NCI-H187 treated with DMSO at 0.1 percent for 48 hours (cell line): ENCODE measurements around the gene LRP1.

Experiments used
- DNase-seq: peaks from one replicate; lab custom pipeline; 2025; lab: John Stamatoyannopoulos, UW

The LRP1 gene

DNA sequence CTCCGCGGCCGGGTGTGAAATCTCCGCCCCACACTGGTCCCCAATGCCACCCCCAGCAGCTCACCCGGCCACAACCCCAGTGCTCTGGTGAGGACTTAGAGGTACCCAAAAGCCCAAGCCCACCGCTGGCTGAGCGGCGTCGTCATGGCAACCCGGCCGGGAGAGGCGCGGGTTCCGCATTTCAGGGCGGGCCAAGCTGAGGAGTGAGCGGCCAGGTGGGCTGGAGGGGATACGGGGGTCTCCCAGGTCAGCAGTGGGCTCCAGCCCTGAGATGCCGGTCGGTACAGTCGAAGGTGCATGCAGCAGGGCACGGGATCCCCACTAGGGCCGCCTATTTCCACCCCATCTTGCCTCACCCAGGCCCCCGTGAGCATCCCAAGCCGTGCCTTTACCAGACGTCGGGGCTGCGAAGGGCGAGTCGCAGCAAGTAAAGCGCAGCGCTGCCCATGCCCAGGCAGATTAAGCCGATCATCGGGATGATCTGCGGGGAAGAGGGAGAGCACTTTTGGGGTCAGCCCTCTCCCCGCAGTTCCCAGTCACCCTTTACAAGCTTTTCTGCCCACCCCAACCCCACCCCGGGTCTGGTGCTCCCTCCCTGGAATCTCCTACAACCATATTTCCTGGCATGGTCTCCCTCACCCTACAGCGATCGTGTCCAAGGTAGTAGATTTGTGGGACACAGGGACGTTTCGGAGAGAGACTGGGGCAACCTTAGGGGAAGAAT is 108.1 kb downstream of the LRP1 start:
- no peak for DNase-seq

DNA sequence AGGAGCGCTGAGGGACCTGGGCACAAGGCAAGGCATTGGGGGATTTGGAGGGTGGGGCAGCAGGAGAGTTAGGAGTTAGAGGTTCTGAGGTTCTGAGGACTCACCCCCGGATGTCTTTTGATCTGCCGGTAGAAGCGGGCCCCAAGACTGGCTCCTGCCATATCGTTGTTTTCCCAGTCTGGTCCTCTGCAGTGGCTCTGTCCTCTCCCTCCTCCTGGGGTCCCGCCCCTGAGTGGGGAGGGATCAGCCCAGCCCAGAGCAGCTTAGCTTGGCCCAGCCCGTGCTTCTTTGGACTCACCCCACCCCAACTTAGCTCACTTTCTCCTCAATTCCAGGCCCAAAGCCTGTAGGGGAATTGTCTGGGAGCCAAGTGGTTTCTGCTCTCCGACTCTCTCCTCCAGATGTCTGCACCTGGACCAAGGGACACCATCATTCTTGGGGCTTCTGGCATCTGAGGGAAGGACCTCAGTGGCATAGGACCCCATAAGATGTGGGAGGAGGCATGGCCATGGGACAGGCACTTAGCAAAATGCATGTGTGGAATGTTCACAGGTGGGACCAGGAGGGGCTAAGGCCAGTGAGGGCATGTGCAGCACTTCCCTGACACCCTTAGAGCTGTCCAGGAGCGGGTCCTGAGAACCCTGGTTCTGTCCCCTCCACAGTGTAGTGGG is 108.8 kb downstream of the LRP1 start:
- DNase-seq, result no peak

DNA sequence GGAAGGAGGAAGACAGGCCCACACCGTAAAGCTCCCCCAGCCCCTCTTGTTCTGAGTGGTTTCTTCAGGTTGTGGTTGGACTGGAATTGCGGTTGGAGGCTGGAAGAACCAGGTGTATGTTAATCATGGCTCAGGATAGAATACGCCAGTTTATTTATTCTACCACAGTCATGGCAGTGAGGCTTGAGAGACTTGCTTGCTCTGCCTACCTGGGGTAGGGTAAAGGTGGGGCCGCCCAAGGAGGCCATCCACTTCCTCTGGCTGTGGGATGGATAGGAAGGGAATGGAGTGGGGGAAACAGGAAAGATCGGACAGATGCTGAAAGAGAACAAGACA is 109.3 kb downstream of the LRP1 start:
- peak; percentile 46 for DNase-seq

DNA sequence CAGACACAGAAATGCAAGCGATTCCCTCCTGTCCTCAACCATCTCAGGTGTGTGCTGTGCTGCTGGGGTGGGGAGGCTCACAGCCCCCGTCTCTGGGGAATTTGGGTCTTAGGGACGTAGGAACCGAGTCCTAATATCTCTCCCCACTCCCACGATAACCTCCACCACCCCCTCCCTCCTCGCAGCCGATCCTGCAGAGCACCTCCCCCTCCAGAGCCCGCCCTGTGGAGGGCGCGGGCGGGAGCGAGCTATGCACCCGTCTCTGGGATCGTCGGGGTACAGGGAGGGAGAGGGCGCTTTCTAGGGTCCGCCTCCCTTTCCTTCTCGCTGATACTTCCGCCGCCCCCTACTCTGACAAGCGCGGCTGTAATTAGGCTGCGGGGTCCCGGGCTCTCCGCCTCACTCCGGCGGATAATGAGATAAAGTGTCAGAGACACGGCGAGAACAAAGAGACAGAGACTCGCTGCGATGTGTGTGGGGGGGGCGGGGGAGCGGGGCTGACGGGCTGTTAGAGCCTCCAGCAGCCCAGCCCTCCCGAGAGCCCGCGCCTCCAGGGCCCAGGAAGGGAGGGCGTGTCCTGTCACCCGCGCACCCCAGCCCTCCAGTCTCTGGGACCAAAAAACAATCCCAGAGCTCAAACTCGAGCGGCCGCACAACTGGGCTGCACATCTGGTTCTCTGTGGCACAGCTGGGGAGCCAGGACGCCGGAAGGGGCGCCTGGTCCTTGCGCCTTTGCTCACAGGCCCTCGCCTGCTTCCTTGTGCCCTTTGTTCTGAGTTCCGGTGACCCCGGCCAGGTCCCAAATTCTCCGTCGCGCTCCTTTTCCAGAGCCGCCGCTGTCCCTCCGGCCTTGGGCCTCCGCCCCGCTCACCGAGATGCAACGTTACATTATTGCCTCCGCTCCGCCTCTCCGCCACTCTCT is 109.9 kb downstream of the LRP1 start:
- no peak for DNase-seq

DNA sequence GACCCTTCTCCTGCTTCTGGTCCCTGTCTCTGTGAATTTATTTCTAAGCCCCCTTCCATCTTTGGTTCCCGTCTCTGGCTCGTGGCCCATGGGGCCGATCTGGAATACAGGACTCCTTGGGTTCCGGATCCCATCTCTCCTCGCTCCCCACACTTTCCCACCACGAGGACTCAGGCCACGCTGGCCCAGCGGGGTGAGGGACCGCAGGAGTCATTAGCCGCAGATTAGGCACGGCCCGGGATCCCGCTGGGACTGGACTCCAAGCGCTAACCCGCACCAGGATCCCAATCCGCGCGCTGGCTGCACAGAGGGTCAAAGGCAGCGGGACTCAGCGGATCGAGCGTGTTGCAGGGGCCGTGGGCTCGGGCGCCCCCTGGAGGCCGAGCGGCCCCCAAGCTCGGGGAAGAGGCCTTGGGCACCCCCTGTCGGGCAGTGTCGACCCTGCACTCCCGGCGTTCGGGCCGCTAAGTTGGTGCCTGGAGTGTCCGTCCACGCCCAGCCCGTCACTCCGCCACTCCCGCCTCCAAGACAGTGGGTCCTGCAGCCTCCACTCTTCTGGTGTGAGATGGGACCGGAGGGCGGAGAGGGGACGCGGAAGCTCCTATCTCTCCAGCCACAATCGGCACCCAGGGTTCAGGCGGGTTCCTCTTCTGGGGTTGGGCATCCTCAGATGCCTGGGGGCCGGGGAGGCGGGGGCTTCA is 110.7 kb downstream of the LRP1 start:
- peak; percentile 81 for DNase-seq

DNA sequence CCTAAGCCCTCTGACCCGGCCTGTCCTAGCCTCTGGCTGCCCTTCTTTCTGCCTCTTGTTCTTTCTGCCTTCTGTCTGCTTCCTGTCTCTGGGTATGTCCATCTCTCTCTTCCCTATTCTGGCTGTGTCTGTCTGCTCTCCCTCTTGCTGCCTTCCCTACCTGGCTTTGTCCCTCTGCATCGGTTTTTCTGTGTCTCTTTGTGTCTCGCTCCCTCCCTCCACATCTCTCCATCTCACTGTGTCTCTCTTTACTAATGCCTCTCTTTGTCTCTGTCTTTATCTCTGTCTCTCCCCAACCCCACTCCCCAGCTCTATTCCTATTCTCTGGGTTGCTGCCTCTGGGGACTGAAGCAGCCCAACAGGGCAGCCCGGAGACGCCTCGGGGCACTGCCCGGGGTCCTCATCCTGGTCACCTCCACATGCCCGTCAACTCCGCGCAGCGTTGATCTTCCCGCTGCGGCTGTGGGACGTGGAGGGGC is 111.3 kb downstream of the LRP1 start:
- no peak for DNase-seq

DNA sequence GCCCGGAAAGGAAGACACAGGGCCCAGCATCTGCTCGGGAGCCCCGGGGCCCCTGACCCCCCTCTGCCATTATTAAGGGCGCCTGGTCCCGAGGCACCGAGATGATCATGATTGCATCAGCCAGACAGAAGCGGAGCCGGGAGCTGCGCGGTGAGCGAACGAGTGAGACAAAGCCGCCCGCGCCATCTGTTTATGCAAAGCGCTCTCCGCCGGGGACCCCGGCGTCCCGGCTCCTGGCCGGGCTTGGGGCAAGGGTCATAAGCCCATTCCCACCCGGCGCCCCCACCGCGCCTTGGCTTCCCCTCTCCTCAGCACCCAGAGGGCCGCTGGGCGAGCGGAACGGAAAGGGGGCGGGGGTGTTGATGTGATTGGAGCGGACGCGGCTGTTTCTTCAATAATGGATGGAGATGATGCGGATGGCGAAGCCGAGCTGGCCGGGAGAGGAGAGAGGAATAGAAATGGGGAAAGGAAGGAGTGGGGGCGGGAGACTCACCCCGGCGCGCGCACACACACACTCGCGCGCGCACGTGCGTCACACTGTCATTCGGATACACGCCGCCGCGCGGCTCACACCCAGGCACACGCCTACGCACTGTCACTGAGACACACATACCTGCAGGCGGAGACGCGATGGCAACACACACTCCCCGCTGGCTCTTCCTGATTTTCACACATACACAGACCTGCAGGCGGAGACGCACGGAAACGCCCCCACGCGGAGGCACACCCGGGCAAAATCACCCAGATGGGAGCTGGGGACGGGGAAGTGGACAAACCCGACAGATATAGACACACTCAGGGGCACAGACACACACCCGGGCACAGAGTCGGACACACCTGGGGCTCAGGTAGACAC is 112.0 kb downstream of the LRP1 start:
- DNase-seq, result no peak

DNA sequence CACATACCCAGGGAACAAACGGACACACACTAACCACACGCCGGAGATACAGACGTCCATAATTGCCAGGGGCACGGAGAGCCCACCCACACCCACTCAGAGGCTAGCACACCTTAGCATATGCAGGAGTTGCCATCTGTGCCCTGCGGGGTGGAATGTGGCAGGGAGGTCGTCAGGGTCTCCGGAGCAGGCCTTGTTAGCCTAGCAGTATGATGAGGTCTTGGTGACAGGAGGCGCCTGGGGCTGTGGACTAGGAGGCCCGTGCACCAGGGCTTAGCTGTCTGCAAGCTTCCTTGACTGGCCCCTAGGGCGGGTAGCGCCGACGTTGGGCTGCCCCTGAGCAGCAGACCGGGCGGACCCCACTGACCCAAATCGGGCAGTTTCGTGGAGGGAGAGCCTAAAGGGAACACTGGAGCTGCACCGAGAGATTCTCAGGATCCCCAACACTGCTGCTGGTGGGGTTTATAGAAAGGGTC is 112.7 kb downstream of the LRP1 start:
- DNase-seq, result no peak

DNA sequence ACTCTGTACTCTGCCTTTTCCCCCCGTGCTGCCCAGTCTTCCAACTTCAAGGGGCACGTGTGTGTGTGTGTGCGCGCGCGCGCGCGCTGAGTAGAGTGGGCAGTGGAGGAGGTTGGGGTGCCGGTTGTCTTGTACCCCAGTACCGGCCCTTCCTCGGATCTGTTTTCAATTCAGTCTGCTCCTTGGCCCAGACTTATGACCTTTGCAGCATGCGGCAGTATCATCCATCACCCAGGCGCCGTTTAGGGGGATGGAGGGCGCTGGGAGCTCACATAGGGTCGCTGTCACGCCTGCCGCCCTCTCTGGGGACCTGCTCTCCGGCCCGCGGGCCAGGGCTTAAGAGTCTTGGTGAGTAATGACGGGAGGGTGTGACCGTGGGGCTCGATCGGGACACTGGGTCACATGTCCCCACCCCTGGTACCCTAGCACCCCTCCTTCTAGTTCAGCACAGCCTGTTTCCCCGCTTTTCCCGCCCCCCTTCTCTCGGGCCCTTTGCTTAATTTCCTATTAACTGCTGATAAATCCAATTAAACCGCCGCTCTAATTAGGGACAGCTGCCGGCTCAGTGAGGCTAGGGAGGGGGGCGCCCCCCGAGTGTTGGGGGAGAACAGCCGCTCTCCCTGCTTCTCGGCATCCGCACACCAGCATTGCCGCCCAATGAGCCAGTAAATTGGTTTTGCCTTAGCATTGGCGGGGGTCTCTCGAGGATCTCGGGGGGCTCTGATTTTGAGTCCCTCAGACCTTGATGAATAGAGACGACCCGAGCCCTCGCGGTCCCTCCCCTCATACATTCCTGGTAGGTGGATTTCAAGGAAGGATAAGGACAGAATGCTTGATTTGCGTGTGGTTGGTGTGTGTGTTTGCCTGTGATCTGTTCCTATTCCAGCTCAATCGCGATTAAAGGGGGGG is 113.4 kb downstream of the LRP1 start:
- no peak for DNase-seq

DNA sequence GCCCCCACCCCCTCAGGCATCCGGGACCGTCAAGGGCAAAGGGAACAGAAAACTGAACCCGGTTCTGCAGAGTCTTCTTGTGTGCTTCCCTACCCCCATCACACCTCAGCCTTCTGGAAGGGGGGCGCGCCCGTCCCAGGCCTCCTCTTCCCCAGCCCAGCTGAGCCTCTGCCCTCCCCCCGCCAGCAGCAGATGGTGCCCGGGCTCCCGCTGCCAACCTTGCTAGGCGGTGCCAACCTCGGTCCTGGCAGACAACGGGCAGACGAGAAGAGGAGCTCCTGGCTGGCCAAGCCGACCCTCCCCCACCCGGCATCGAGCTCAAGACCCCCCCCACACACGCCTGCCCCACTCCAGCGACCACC is 114.0 kb downstream of the LRP1 start:
- DNase-seq, result no peak

DNA sequence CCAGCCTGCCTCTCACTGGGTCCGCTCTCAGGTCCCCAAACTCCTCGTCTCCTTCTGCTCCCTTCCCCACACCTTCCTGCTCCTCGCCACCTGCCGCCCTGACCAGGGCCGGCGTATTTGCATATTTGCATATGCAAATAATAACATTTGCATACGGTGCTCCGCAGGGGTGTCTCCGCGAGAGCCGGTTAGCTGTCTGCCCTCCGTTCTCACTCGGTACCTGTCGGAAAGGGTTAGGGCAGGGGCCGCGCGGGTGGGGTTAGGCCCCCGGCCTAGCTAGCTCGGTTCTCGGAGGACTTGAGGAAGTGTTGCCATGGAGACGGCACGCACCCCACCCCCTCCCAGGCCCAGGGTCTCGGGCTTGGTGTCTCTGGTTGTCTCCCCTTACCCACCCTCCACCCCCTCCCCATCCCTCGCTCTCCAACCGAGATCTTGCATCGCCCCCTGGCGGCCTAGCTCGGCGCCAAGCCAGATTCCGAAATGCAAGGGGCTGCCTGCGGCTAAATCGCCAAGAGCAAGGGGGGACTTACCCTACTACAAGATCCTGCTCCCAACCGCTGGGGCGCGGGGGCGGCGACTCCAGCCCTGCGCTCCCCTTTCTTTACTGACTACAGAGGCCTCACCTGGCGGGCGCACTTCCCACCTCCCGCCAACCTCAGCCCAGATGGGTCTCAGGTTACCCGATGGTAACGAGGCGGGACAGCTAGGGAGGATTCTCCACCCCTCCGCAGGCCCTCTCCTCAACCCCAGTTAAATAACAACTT is 114.6 kb downstream of the LRP1 start:
- no peak for DNase-seq

DNA sequence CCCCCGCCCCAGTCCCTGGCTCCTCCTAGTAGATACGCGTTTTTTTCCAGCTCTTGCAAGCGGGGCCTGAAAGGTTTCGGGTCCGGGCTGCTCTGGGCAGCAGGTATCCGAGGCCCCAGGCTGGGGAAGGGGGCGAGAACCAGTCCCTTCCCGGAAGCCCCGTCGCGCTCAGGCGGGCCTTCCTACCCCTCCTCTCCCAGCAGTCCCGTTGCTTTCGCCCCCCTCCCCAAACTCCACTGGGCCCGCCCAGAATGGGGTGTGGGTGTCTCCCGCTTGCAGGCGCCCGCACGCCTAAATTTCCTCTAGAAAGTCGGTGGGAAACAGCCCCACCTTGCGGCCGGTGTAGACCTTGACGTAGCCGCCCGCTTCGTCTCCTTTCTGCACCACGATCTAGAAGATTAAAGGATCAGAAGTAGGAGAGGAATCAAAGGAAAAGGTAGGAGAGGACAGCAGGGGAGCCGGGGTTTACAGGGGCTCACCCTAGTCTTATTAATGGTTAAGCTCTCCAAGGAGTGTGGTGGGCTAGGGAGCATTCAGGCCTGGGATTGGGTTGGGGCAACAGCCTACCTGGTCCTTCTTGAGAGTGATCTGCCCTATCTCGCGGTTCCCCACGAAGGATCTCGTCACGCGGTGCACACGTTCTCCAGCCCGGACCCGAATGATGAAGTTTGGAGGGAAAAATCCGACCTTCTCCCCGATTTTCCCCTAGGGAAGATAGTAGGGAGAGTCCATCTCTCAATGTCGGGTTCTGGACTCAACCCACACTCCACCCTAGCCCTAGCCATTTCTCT is 115.4 kb downstream of the LRP1 start:
- no peak for DNase-seq

DNA sequence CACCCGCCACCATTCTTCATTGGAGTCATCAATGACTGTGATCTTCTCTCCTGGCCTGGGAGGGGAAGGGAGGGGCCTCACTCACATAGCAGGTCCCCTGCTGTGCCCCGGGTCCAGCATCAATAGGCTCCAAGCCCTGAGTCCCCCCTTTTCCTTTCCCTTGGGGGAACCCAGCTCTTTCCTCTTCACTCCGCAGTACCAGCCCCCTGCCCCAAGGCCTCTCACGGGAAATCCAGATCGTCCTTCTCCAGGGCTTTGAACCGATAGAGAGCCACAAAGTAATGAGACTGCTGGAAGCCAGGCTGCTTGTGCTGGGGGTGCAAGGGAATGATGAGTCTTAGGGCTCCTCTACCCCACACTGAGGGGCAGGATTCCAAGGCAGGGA is 116.0 kb downstream of the LRP1 start:
- no peak for DNase-seq

DNA sequence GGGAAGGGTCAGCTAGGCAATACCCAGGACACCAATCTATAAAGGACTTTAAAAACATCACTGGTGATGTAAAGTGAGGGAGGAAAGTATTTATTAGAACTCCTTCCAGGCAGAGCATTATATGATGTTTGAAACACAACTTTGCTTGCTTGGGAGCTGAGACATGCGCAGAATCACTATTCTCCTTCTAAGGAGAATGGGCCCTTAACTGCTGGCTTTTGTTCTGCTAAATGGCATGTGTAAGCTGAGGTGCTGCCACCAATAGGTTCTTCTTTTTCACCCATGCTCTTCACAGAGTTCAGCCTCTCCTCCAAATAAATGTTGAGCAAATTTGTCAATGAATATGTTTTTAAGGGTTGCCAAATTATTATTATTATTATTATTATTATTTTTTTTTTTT is 118.8 kb downstream of the LRP1 start:
- DNase-seq, result no peak

DNA sequence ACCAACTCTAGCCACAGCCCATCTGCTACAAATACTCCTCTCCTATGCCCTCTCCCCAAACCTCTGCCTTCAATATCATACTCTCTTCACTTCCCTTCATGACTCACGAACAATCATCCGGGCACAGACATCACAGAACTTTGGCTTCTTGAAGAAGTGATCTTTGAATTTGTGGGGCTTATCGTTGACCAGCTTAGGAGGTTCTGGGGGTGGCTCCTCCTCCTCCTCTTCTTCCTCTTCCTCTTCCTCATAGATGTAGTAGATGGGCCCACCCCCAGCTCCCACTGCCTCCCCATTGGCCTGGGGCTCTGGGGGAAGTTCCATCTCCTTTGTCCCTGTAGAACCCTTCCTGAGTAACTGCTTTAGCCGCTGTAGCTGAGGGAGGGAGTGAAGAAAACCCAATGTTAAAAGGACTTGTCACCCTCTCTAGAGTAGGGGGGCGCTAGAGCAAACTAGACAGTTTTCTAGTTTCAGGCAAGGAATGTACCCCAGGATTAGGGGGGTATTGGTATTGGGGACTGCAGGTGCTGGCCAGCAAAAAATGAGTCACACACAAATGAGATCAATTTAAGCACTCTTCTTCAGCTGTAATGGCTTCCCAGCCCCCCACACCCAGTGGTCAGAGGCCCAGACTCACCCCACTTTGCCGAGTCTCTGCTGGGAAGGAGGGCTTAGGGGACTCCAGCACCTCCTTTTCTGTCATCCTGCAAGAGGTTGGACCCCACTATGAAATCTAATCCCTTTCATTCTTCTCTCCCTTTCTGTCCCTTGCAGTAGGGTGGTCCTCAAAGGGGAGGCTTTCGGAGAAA is 120.9 kb downstream of the LRP1 start:
- DNase-seq, result no peak

DNA sequence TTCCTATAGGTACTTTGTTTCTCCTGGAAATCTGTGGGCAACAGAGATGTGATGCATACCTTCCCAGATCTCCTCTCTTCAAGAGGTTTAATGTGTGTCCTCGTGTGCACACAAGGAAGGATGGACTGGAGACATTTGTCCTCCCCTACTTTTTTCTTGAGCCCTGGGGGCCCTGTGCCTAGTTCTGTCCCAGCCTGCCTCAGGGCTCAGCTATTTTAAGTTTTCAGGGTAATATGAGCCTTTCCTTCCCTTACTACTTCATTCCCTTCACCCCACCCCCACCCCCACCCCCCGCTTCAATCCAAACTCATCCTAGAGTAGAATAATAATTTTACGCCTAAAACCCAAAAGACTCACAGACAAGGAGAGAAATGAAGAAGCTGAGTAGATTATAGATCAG is 122.3 kb downstream of the LRP1 start:
- no peak for DNase-seq

DNA sequence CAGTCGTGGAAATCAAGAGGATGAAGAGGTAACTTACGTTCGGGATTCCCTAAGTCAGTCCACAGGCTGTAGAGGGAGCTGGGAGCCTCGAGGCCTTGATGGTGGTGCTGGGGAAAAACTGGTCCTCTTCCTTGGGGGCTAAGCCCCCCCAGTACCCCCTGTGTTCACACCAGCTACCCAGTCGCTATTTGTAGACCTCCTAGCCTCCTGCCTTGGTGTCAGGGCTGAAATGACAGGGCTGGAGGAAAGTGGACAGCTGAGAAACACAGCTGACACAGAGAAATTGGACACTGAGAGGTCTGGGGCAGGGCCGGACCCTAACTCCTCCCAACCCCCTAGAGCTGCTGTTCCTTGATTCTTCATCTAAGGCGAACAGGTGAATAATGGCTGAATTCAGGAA is 122.7 kb downstream of the LRP1 start, which contains the start of gene STAC3:
TSS of gene STAC3 (minus strand) at position 232 of the 400 bp plus-strand sequence. CDS start 1,551 bp downstream, outside the sequence.
- DNase-seq, result no peak
